ENCODE measurements around the gene MYOG. TPM values are rescaled to one million over a fixed set of nuclear protein-coding genes. Genes with fewer than 3 reads are reported as not detected.

The MYOG gene
- total and polyA plus RNA-seq, 2 experiments from 2014 or later, result not detected

DNA sequence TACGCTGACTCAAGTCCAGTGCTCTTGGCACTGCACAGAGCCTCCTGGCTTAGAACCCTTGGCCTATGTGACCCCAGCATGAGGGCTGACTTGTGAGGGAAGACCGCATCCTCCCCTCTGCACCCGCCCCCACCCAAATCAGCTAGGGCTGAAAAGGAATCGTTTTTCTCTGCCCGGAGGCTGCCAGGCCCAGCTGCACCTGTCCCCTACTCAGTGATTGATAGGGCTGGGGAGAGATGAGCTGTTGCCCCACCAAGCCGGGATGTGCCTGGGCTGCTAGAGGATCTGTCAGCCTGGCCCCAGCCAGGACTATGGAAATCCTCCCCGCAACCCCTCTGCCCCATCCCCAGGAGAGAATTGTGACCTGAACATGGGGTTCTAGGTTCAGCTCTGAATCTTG is 20.6 kb downstream of the MYOG start:
- peaks cover 3% of the 10 kb centered on the region; the same call in 2 of the 3 replicates for H3K36me3 Mint-ChIP-seq (ENCODE audit: low read depth)
- TF ChIP-seq ZNF331 (CRISPR knock-in tag; IDR thresholded peaks at IDR 0.05; ENCODE audit: low read depth), result no peak
- TF ChIP-seq, protein P1, sequence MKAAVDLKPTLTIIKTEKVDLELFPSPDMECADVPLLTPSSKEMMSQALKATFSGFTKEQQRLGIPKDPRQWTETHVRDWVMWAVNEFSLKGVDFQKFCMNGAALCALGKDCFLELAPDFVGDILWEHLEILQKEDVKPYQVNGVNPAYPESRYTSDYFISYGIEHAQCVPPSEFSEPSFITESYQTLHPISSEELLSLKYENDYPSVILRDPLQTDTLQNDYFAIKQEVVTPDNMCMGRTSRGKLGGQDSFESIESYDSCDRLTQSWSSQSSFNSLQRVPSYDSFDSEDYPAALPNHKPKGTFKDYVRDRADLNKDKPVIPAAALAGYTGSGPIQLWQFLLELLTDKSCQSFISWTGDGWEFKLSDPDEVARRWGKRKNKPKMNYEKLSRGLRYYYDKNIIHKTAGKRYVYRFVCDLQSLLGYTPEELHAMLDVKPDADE (IDR thresholded peaks at IDR 0.05), result no peak
- TF ChIP-seq POLR2AphosphoS5 (IDR thresholded peaks at IDR 0.05; ENCODE audit: low read depth), result no peak
- no peak for TF ChIP-seq JUNB (IDR thresholded peaks at IDR 0.05; ENCODE audit: unreplicated experiment)
- TF ChIP-seq EZH2 (IDR thresholded peaks at IDR 0.05; ENCODE audit: low read depth, unreplicated experiment), result no peak
- no peak for TF ChIP-seq CREB1 (CRISPR knock-in tag; IDR thresholded peaks at IDR 0.05; ENCODE audit: low read depth)
- no peaks in the 10 kb centered on the region for H3K4me1 ChIP-seq (ENCODE audit: insufficient read depth)
- no peak overlapping the region for H3K4me3 Mint-ChIP-seq
- H3K9me3 Mint-ChIP-seq, result no peaks in the 10 kb centered on the region
- H3K4me2 ChIP-seq, result no peak overlapping the region
- H3K27ac ChIP-seq (ENCODE audit: low read depth), result no peak overlapping the region
- DNase-seq (ENCODE audit: low spot score) (no peak), ATAC-seq (no peak)
- no peaks in the 10 kb centered on the region for H3K36me3 ChIP-seq (ENCODE audit: insufficient read depth)
- no peaks in the 10 kb centered on the region for H3K27me3 ChIP-seq (ENCODE audit: insufficient read depth)
- H4K20me1 ChIP-seq (replicated peaks; ENCODE audit: insufficient read depth), result no peaks in the 10 kb centered on the region
- no peaks in the 10 kb centered on the region for H3F3A ChIP-seq (replicated peaks; ENCODE audit: low read depth)
- H2AFZ ChIP-seq, result no peak overlapping the region
- no peak overlapping the region for H3K27ac Mint-ChIP-seq
- H3K4me1 Mint-ChIP-seq, result no peaks in the 10 kb centered on the region; the same call in 2 of the 3 replicates
- H3K9me2 ChIP-seq (ENCODE audit: insufficient read depth), result no peaks in the 10 kb centered on the region
- no peaks in the 10 kb centered on the region for H3K79me2 ChIP-seq (replicated peaks; ENCODE audit: insufficient read depth)
- peaks cover 5% of the 10 kb centered on the region for H3K27me3 Mint-ChIP-seq (ENCODE audit: insufficient read depth, low read depth, poor library complexity)
- H3K4me3 ChIP-seq, result no peak overlapping the region

DNA sequence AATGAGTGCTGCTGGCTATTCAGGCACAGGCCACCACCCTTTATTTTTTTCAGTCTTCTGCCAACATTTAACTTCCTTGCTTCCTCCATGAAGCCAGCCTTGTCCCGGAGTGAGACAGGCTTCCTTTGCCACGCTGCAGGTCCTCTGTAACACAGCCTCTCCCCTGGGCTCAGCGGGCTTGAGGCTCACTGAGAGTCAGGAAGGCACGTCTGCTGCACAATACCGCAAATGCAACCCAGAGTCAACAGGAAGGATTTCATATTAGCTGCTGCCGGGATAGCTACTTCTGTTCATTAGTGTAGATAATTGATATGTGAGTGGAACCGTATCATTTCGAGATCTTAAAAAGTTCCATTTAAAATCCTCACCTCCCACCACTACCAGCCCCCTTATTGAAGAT is 22.5 kb downstream of the MYOG start:
- no peaks in the 10 kb centered on the region for H3K9me2 ChIP-seq (ENCODE audit: insufficient read depth)
- no peaks in the 10 kb centered on the region for H4K20me1 ChIP-seq (replicated peaks; ENCODE audit: insufficient read depth)
- no peaks in the 10 kb centered on the region; the same call in 2 of the 3 replicates for H3K4me1 Mint-ChIP-seq
- H2AFZ ChIP-seq, result no peak overlapping the region
- no peak overlapping the region for H3K4me3 ChIP-seq
- peaks cover 9% of the 10 kb centered on the region for H3K36me3 Mint-ChIP-seq (ENCODE audit: low read depth)
- DNase-seq (ENCODE audit: low spot score) (no peak), ATAC-seq (no peak)
- H3K27me3 Mint-ChIP-seq (ENCODE audit: insufficient read depth, low read depth, poor library complexity), result peaks cover 3% of the 10 kb centered on the region
- H3K4me1 ChIP-seq (ENCODE audit: insufficient read depth), result no peaks in the 10 kb centered on the region
- no peaks in the 10 kb centered on the region for H3K79me2 ChIP-seq (replicated peaks; ENCODE audit: insufficient read depth)
- no peaks in the 10 kb centered on the region for H3K9me3 Mint-ChIP-seq
- H3K27ac ChIP-seq (ENCODE audit: low read depth), result no peak overlapping the region
- no peaks in the 10 kb centered on the region for H3F3A ChIP-seq (replicated peaks; ENCODE audit: low read depth)
- H3K27me3 ChIP-seq (ENCODE audit: insufficient read depth), result no peaks in the 10 kb centered on the region
- H3K27ac Mint-ChIP-seq, result no peak overlapping the region
- no peaks in the 10 kb centered on the region for H3K36me3 ChIP-seq (ENCODE audit: insufficient read depth)
- no peak overlapping the region for H3K4me2 ChIP-seq
- no peak overlapping the region for H3K4me3 Mint-ChIP-seq
- TF ChIP-seq ZNF331 (CRISPR knock-in tag; IDR thresholded peaks at IDR 0.05; ENCODE audit: low read depth) (no peak), CREB1 (CRISPR knock-in tag; IDR thresholded peaks at IDR 0.05; ENCODE audit: low read depth) (no peak), EZH2 (IDR thresholded peaks at IDR 0.05; ENCODE audit: low read depth, unreplicated experiment) (no peak), ZNF114 (CRISPR knock-in tag; IDR thresholded peaks at IDR 0.05) (no peak), POLR2AphosphoS5 (IDR thresholded peaks at IDR 0.05; ENCODE audit: low read depth) (no peak), NANOG (IDR thresholded peaks at IDR 0.05; ENCODE audit: borderline replicate concordance) (no peak), STAT1 (IDR thresholded peaks at IDR 0.05; ENCODE audit: unreplicated experiment) (no peak), EZH2phosphoT487 (IDR thresholded peaks at IDR 0.05; ENCODE audit: unreplicated experiment) (no peak)
- TF ChIP-seq, protein P2, sequence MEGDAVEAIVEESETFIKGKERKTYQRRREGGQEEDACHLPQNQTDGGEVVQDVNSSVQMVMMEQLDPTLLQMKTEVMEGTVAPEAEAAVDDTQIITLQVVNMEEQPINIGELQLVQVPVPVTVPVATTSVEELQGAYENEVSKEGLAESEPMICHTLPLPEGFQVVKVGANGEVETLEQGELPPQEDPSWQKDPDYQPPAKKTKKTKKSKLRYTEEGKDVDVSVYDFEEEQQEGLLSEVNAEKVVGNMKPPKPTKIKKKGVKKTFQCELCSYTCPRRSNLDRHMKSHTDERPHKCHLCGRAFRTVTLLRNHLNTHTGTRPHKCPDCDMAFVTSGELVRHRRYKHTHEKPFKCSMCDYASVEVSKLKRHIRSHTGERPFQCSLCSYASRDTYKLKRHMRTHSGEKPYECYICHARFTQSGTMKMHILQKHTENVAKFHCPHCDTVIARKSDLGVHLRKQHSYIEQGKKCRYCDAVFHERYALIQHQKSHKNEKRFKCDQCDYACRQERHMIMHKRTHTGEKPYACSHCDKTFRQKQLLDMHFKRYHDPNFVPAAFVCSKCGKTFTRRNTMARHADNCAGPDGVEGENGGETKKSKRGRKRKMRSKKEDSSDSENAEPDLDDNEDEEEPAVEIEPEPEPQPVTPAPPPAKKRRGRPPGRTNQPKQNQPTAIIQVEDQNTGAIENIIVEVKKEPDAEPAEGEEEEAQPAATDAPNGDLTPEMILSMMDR (conservative IDR thresholded peaks at IDR 0.05; ENCODE audit: low read depth in 2 of 2), result no peak
- TF ChIP-seq, protein P1 (IDR thresholded peaks at IDR 0.05), result no peak
- TF ChIP-seq, protein P3, sequence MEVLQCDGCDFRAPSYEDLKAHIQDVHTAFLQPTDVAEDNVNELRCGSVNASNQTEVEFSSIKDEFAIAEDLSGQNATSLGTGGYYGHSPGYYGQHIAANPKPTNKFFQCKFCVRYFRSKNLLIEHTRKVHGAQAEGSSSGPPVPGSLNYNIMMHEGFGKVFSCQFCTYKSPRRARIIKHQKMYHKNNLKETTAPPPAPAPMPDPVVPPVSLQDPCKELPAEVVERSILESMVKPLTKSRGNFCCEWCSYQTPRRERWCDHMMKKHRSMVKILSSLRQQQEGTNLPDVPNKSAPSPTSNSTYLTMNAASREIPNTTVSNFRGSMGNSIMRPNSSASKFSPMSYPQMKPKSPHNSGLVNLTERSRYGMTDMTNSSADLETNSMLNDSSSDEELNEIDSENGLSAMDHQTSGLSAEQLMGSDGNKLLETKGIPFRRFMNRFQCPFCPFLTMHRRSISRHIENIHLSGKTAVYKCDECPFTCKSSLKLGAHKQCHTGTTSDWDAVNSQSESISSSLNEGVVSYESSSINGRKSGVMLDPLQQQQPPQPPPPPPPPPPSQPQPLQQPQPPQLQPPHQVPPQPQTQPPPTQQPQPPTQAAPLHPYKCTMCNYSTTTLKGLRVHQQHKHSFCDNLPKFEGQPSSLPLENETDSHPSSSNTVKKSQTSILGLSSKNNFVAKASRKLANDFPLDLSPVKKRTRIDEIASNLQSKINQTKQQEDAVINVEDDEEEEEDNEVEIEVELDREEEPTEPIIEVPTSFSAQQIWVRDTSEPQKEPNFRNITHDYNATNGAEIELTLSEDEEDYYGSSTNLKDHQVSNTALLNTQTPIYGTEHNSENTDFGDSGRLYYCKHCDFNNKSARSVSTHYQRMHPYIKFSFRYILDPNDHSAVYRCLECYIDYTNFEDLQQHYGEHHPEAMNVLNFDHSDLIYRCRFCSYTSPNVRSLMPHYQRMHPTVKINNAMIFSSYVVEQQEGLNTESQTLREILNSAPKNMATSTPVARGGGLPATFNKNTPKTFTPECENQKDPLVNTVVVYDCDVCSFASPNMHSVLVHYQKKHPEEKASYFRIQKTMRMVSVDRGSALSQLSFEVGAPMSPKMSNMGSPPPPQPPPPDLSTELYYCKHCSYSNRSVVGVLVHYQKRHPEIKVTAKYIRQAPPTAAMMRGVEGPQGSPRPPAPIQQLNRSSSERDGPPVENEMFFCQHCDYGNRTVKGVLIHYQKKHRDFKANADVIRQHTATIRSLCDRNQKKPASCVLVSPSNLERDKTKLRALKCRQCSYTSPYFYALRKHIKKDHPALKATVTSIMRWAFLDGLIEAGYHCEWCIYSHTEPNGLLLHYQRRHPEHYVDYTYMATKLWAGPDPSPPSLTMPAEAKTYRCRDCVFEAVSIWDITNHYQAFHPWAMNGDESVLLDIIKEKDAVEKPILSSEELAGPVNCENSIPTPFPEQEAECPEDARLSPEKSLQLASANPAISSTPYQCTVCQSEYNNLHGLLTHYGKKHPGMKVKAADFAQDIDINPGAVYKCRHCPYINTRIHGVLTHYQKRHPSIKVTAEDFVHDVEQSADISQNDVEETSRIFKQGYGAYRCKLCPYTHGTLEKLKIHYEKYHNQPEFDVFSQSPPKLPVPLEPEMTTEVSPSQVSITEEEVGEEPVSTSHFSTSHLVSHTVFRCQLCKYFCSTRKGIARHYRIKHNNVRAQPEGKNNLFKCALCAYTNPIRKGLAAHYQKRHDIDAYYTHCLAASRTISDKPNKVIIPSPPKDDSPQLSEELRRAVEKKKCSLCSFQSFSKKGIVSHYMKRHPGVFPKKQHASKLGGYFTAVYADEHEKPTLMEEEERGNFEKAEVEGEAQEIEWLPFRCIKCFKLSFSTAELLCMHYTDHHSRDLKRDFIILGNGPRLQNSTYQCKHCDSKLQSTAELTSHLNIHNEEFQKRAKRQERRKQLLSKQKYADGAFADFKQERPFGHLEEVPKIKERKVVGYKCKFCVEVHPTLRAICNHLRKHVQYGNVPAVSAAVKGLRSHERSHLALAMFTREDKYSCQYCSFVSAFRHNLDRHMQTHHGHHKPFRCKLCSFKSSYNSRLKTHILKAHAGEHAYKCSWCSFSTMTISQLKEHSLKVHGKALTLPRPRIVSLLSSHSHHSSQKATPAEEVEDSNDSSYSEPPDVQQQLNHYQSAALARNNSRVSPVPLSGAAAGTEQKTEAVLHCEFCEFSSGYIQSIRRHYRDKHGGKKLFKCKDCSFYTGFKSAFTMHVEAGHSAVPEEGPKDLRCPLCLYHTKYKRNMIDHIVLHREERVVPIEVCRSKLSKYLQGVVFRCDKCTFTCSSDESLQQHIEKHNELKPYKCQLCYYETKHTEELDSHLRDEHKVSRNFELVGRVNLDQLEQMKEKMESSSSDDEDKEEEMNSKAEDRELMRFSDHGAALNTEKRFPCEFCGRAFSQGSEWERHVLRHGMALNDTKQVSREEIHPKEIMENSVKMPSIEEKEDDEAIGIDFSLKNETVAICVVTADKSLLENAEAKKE (CRISPR knock-in tag; IDR thresholded peaks at IDR 0.05), result no peak
